GM12874 (cell line): ENCODE results near the gene VPS16.

Experiments
- CTCF ChIP-seq: IDR thresholded peaks from 2 replicates; pipeline ENCODE4 v1.5.1; 2011; ENCODE audit warnings: low read depth, mild to moderate bottlenecking, control low read depth, low read length, moderate library complexity; ENCODE audit not compliant: insufficient read depth

Gene VPS16

DNA sequence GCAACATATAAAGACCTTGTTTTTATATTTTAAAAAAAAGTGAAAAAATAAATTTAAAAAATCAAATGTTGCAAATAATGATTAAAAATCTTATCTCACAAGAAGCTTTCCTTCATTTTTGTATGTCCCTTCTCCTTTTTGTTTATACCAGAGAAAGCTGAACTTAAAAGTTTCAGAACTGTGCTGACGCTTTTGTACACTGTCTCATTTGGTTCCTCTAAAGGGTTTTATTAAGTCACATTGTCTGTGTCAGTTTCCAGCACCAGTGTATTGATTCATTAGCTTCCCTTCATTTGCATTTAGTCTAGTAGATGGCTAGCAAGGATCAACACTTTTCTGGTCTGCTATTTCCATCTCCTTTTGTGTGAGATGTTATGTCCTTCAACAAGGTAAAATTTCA is 6.8 kb upstream of the VPS16 start:
- no peak for TF ChIP-seq CTCF

- TF ChIP-seq CTCF: no peak
Measured at GRCh38 chr20:2834401-2835110, 6.0 kb upstream of the VPS16 start.

DNA sequence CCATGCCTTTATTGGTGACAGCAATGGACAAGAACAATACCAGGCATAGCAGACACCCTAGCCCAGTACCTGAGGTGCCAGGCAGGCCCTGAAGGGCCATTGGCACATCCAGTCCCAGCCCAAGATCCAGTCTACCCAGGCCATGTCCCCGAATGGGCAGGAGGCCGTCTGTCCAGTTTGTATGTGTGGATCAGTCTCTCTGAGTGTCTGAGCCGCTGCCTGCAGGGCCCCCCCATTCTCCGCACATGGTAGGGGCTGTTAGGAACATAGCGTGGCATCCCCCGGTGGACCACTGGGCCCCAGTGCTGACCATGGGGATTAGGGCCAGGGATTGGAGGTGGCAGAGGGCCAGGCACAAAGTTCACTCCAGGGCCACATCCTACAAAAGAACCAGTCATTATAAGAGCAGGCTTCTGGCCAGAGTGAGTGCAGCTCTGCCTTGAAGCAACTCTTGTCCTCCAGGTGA is 5.2 kb upstream of the VPS16 start:
- no peak for TF ChIP-seq CTCF

- TF ChIP-seq CTCF: no peak
Measured at GRCh38 chr20:2836035-2836434, 4.5 kb upstream of the VPS16 start.

DNA sequence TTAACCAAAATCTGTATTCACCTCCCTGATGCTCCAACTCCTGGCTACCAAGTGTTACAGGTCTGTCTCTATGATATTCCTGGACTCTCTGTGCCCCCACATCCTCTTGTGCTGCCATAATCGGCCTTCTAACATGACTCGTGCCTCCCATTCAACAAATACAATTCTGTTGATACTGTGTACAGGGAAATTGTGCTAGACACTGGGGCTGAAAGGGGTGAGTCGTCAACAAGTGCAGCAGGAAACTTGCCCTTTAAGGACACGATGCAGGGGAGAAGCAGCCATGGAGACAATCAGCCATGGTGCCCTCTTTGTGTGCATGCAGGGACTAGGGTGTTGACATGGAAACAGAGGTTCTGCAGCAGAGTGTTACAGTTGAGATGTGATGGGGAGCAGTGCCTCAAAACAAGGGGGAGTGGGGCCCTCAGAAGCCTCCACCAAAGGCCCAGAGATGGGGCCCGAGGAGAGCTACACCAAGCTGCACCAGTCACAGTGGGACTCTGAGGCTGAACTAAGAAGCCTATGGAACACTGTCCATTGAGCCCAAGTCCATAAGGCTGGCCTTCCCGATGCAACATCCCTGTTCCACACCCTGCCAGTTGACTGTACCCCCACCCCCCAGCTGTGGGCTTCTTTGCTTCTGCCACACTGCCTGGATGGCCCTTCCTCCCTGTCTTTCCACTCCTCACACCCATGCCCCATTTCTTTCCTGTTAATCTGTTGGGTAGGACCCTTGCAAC is 3.2 kb upstream of the VPS16 start:
- no peak for TF ChIP-seq CTCF

DNA sequence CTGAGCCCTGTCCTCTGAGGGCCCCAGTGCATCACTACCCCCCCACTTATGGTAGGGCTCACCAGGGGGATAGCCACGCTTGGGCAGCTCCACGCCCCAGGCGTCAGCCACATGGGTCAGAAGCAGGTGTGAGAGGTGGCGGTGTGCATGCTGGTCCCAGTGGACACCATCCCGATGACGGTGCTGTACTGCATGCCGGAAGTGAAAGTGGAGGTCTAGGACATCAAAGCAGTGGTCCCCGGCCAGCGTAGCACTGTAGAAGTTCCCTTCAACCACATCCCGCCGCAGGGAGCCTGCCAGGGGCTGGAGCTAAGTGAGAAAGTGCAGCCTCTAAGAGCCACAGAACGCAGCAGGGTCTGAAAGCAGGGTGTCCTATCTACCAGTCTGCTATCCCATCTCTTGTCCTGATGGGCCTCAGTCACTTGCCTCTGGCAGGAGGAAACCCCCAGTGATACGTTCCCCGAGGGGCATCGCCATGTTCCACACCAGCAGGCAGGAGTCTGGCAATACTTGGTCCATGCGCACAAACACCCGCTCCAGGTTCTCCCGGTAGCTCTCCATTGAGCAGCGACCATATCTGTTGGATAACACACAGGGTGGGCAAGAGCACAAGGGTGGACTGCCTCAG is 2.3 kb upstream of the VPS16 start:
- no peak for TF ChIP-seq CTCF
